GM23338 (cell line): ENCODE data around the gene FARSB. TPM values are rescaled to one million over a fixed set of nuclear protein-coding genes. Genes with fewer than 3 reads are reported as not detected.

Source experiments
- ATAC-seq: fragments of 200-7000 bp; cut with Tn5 transposase; 3 replicates; pipeline ENCODE4 v1.9.1; 2020
- DNase-seq: peaks from one replicate; pipeline ENCODE4 v3.0.0-alpha.2; 2015; ENCODE audit warnings: low spot score
- H2AFZ ChIP-seq: fragments of 200-600 bp; sonication (generic); 2 replicates; pipeline ENCODE4 v1.8.0; 2016; ENCODE audit warnings: antibody characterized with exemption, mild to moderate bottlenecking, moderate library complexity
- H3F3A ChIP-seq: fragments of 200-600 bp; sonication (generic); replicated peaks from 2 replicates; pipeline ENCODE4 v1.8.0; 2017; ENCODE audit warnings: antibody characterized with exemption, mixed run types, low read depth
- H3K27ac ChIP-seq: fragments of 200-600 bp; sonication (generic); 2 replicates; pipeline ENCODE4 v1.6.1; 2016; ENCODE audit warnings: low read depth
- H3K27me3 ChIP-seq: fragments of 200-600 bp; sonication (generic); 2 replicates; pipeline ENCODE4 v1.8.0; 2016; ENCODE audit warnings: mild to moderate bottlenecking, mixed run types, moderate library complexity; ENCODE audit not compliant: insufficient read depth
- H3K36me3 ChIP-seq: fragments of 200-600 bp; sonication (generic); 2 replicates; pipeline ENCODE4 v1.8.0; 2016; ENCODE audit warnings: mild to moderate bottlenecking; ENCODE audit not compliant: insufficient read depth
- H3K4me1 ChIP-seq: fragments of 200-600 bp; sonication (generic); 2 replicates; pipeline ENCODE4 v1.8.0; 2016; ENCODE audit warnings: mild to moderate bottlenecking, moderate library complexity; ENCODE audit not compliant: insufficient read depth
- H3K4me2 ChIP-seq: fragments of 200-600 bp; sonication (generic); 2 replicates; pipeline ENCODE4 v1.7.1; 2017; ENCODE audit warnings: mixed run types
- H3K4me3 ChIP-seq: fragments of 200-600 bp; sonication (generic); 2 replicates; pipeline ENCODE4 v1.6.1; 2016; ENCODE audit warnings: mixed run types
- H3K79me2 ChIP-seq: fragments of 200-600 bp; sonication (generic); replicated peaks from 2 replicates; pipeline ENCODE4 v1.8.0; 2017; ENCODE audit warnings: mild to moderate bottlenecking; ENCODE audit not compliant: insufficient read depth
- H3K9me2 ChIP-seq: fragments of 200-600 bp; sonication (generic); 2 replicates; pipeline ENCODE4 v1.8.0; 2017; ENCODE audit not compliant: insufficient read depth
- H4K20me1 ChIP-seq: fragments of 200-600 bp; sonication (generic); replicated peaks from 2 replicates; pipeline ENCODE4 v1.8.0; 2017; ENCODE audit warnings: mild to moderate bottlenecking; ENCODE audit not compliant: insufficient read depth
- H3K27ac Mint-ChIP-seq: 2 replicates; pipeline ENCODE4 v1.8.0; 2020; ENCODE audit warnings: inconsistent platforms, mild to moderate bottlenecking, moderate library complexity, mixed read lengths
- H3K27me3 Mint-ChIP-seq: 3 replicates; pipeline ENCODE4 v1.8.0; 2022; ENCODE audit warnings: low read depth, mild to moderate bottlenecking, moderate library complexity, mixed read lengths, inconsistent platforms; ENCODE audit not compliant: insufficient read depth, poor library complexity
- H3K36me3 Mint-ChIP-seq: 3 replicates; pipeline ENCODE4 v1.8.0; 2021; ENCODE audit warnings: low read depth, mild to moderate bottlenecking, inconsistent platforms, moderate library complexity, mixed read lengths
- H3K4me1 Mint-ChIP-seq: 3 replicates; pipeline ENCODE4 v1.8.0; 2020; ENCODE audit warnings: mild to moderate bottlenecking, inconsistent platforms, mixed read lengths
- H3K4me3 Mint-ChIP-seq: 3 replicates; pipeline ENCODE4 v1.8.0; 2021; ENCODE audit warnings: moderate library complexity, mild to moderate bottlenecking, inconsistent platforms, mixed read lengths
- H3K9me3 Mint-ChIP-seq: 3 replicates; pipeline ENCODE4 v1.8.0; 2020; ENCODE audit warnings: moderate library complexity, mild to moderate bottlenecking, inconsistent platforms, mixed read lengths
- CREB1 ChIP-seq: fragments of 250-450 bp; sonication (Bioruptor Pico); IDR thresholded peaks from 2 replicates; pipeline ENCODE4 v1.5.0; 2020; ENCODE audit warnings: low read depth, mild to moderate bottlenecking, moderate library complexity
- EZH2 ChIP-seq: fragments of 200-600 bp; sonication (generic); IDR thresholded peaks from one replicate; pipeline ENCODE4 v1.8.0; 2017; ENCODE audit warnings: antibody characterized with exemption, mild to moderate bottlenecking, low read depth; ENCODE audit not compliant: unreplicated experiment
- JUNB ChIP-seq: IDR thresholded peaks from one replicate; pipeline ENCODE4 v1.6.1; 2016; ENCODE audit warnings: antibody characterized with exemption; ENCODE audit not compliant: unreplicated experiment
- NANOG ChIP-seq: IDR thresholded peaks from 2 replicates; pipeline ENCODE4 v1.6.1; 2016; ENCODE audit warnings: antibody characterized with exemption, borderline replicate concordance
- STAT1 ChIP-seq: IDR thresholded peaks from one replicate; pipeline ENCODE4 v1.6.1; 2016; ENCODE audit warnings: antibody characterized with exemption; ENCODE audit not compliant: unreplicated experiment
- ZNF114 ChIP-seq: fragments of 250-450 bp; sonication (Bioruptor Pico); IDR thresholded peaks from 2 replicates; pipeline ENCODE4 v1.5.0; 2020; ENCODE audit warnings: mild to moderate bottlenecking, moderate library complexity
- polyA plus RNA-seq: library from polyadenylated mRNA; unstranded; fragments of >200 nt; fragmentation: Nextera tagmentation; extraction: Ambion mirVana; gene quantifications from 2 replicates; pipeline ENCODE4 v1.2.1, GENCODE V29; 2016
- total RNA-seq: library from RNA; depleted of rRNA; stranded (reverse); fragments of >200 nt; shearing (Covaris generic); gene quantifications from 2 replicates; pipeline ENCODE4 v1.2.3, GENCODE V29; 2014
- TF ChIP-seq, protein P1 (sequence below): fragments of 250-450 bp; sonication (Bioruptor Pico); IDR thresholded peaks from 2 replicates; pipeline ENCODE4 v1.5.0; 2020; ENCODE audit warnings: mild to moderate bottlenecking, moderate library complexity

FARSB gene
- total and polyA plus RNA-seq, 2 experiments from 2014 or later = 32.5 to 40.0 TPM

DNA sequence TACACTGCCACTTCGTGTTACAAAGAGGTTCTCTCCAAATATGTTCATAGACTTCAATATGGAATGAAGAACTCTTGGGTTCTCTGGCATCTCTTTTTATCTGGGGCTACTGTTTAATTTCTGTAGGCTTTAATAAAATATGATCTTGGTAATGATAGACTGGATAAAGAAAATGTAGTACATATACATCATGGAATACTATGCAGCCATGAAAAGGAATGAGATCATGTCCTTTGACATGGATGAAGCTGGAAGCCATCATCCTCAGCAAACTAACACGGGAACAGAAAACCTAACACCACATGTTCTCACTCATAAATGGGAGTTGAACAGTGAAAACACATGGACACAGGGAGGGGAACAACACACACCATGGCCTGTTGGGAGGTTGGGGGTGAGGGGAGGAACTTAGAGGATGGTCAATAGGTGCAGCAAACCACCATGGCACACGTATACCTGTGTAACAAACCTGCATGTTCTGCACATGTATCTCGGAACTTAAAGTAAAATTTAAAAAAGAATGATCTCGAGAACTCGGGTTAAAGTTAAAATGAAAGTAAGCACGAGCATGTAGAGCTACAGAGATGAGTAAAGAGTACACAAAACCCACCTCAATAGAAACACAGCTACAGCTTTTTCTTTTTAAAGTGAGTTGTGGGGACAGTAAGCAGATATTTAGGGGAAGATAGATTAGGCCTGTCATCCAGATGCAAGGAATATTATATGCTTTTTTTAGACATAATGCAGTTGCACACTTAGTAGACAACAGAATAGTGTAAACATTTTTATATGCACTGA is 129.2 kb downstream of the FARSB start:
- DNase-seq (no peak), ATAC-seq (no peak)
- Mint-ChIP-seq H3K27me3 (no peaks in the 10 kb centered on the region), H3K27ac (no peak overlapping the region), H3K9me3 (no peaks in the 10 kb centered on the region), H3K36me3 (no peaks in the 10 kb centered on the region), H3K4me1 (no peaks in the 10 kb centered on the region; the same call in 2 of the 3 replicates), H3K4me3 (no peak overlapping the region)
- no peaks in the 10 kb centered on the region for H3K4me1 ChIP-seq
- H3K4me3 ChIP-seq = no peak overlapping the region
- TF ChIP-seq EZH2 (no peak), CREB1 (CRISPR knock-in tag) (no peak), ZNF114 (CRISPR knock-in tag) (no peak), STAT1 (no peak)
- TF ChIP-seq, protein P1, sequence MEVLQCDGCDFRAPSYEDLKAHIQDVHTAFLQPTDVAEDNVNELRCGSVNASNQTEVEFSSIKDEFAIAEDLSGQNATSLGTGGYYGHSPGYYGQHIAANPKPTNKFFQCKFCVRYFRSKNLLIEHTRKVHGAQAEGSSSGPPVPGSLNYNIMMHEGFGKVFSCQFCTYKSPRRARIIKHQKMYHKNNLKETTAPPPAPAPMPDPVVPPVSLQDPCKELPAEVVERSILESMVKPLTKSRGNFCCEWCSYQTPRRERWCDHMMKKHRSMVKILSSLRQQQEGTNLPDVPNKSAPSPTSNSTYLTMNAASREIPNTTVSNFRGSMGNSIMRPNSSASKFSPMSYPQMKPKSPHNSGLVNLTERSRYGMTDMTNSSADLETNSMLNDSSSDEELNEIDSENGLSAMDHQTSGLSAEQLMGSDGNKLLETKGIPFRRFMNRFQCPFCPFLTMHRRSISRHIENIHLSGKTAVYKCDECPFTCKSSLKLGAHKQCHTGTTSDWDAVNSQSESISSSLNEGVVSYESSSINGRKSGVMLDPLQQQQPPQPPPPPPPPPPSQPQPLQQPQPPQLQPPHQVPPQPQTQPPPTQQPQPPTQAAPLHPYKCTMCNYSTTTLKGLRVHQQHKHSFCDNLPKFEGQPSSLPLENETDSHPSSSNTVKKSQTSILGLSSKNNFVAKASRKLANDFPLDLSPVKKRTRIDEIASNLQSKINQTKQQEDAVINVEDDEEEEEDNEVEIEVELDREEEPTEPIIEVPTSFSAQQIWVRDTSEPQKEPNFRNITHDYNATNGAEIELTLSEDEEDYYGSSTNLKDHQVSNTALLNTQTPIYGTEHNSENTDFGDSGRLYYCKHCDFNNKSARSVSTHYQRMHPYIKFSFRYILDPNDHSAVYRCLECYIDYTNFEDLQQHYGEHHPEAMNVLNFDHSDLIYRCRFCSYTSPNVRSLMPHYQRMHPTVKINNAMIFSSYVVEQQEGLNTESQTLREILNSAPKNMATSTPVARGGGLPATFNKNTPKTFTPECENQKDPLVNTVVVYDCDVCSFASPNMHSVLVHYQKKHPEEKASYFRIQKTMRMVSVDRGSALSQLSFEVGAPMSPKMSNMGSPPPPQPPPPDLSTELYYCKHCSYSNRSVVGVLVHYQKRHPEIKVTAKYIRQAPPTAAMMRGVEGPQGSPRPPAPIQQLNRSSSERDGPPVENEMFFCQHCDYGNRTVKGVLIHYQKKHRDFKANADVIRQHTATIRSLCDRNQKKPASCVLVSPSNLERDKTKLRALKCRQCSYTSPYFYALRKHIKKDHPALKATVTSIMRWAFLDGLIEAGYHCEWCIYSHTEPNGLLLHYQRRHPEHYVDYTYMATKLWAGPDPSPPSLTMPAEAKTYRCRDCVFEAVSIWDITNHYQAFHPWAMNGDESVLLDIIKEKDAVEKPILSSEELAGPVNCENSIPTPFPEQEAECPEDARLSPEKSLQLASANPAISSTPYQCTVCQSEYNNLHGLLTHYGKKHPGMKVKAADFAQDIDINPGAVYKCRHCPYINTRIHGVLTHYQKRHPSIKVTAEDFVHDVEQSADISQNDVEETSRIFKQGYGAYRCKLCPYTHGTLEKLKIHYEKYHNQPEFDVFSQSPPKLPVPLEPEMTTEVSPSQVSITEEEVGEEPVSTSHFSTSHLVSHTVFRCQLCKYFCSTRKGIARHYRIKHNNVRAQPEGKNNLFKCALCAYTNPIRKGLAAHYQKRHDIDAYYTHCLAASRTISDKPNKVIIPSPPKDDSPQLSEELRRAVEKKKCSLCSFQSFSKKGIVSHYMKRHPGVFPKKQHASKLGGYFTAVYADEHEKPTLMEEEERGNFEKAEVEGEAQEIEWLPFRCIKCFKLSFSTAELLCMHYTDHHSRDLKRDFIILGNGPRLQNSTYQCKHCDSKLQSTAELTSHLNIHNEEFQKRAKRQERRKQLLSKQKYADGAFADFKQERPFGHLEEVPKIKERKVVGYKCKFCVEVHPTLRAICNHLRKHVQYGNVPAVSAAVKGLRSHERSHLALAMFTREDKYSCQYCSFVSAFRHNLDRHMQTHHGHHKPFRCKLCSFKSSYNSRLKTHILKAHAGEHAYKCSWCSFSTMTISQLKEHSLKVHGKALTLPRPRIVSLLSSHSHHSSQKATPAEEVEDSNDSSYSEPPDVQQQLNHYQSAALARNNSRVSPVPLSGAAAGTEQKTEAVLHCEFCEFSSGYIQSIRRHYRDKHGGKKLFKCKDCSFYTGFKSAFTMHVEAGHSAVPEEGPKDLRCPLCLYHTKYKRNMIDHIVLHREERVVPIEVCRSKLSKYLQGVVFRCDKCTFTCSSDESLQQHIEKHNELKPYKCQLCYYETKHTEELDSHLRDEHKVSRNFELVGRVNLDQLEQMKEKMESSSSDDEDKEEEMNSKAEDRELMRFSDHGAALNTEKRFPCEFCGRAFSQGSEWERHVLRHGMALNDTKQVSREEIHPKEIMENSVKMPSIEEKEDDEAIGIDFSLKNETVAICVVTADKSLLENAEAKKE (CRISPR knock-in tag) = no peak
- no peaks in the 10 kb centered on the region for H3K36me3 ChIP-seq
- H3K4me2 ChIP-seq = no peak overlapping the region
- no peak overlapping the region for H2AFZ ChIP-seq
- no peaks in the 10 kb centered on the region for H3K9me2 ChIP-seq
- no peaks in the 10 kb centered on the region for H3F3A ChIP-seq
- H3K79me2 ChIP-seq = no peaks in the 10 kb centered on the region
- H4K20me1 ChIP-seq = no peaks in the 10 kb centered on the region
- H3K27ac ChIP-seq = no peak overlapping the region
- H3K27me3 ChIP-seq = no peaks in the 10 kb centered on the region

DNA sequence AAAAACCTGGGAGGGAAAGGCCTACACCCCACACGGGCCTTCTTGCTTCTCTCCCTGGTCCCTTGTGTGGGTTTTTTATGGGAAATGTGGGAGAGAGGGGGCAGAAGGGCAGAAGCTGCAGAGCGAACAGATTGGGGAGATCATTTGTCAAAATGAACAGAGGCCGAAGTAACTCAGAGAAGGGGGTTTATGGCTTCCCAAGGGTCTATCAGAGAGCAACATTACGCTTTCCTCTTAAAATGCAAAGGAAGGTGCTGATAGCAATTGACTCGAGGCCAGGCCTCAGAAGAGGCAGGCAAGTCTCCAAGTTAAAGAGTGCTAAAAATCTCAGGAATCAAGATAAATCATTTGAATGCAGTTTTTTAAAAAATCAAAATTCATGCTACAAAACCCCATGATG is 130.1 kb downstream of the FARSB start:
- Mint-ChIP-seq H3K27ac (no peak overlapping the region), H3K36me3 (no peaks in the 10 kb centered on the region), H3K27me3 (peaks cover 1% of the 10 kb centered on the region), H3K9me3 (no peaks in the 10 kb centered on the region), H3K4me1 (no peaks in the 10 kb centered on the region; the same call in 2 of the 3 replicates), H3K4me3 (no peak overlapping the region)
- Histone ChIP-seq H2AFZ (peak overlapping the region; percentile 38; the same call in 1 of the 2 replicates), H3K79me2 (no peaks in the 10 kb centered on the region), H3K27me3 (no peaks in the 10 kb centered on the region), H3K9me2 (no peaks in the 10 kb centered on the region), H3K4me2 (no peak overlapping the region), H3K27ac (no peak overlapping the region), H3K4me1 (no peaks in the 10 kb centered on the region), H3K36me3 (no peaks in the 10 kb centered on the region), H3F3A (no peaks in the 10 kb centered on the region), H3K4me3 (no peak overlapping the region), H4K20me1 (no peaks in the 10 kb centered on the region)
- ATAC-seq = no peak
- DNase-seq = no peak
- TF ChIP-seq EZH2 (no peak), NANOG (no peak), JUNB (no peak)
